Vagina (tissue), 2 donors: Measurements from ENCODE around the gene ST6GAL1.

Source experiments
- POLR2A ChIP-seq, 2 donors: fragments of 450-650 bp; IDR thresholded peaks; one replicate each; pipeline ENCODE4 v1.6.1; 2017; ENCODE audit warnings: antibody characterized with exemption in 2 of 2, mild to moderate bottlenecking in 2 of 2, moderate library complexity in 2 of 2
- POLR2AphosphoS5 ChIP-seq, 2 donors: sonication (generic); formaldehyde crosslinking; IDR thresholded peaks; one replicate each; pipeline ENCODE4 v1.9.0; 2017; ENCODE audit warnings: antibody characterized with exemption in 2 of 2, mild to moderate bottlenecking in 2 of 2, low read depth in 1 of 2; ENCODE audit not compliant: insufficient read depth in 1 of 2
- TF ChIP-seq, protein P1 (sequence below), 3 experiments: fragments of 450-650 bp in 2 of 3; fragments of 200-600 bp in 1 of 3; sonication (generic) in 1 of 3; IDR thresholded peaks; one replicate each; pipeline ENCODE4 v1.5.1; 2017 to 2019; ENCODE audit warnings: antibody characterized with exemption in 3 of 3, mild to moderate bottlenecking in 2 of 3, moderate library complexity in 2 of 3

- TF ChIP-seq, protein P1, sequence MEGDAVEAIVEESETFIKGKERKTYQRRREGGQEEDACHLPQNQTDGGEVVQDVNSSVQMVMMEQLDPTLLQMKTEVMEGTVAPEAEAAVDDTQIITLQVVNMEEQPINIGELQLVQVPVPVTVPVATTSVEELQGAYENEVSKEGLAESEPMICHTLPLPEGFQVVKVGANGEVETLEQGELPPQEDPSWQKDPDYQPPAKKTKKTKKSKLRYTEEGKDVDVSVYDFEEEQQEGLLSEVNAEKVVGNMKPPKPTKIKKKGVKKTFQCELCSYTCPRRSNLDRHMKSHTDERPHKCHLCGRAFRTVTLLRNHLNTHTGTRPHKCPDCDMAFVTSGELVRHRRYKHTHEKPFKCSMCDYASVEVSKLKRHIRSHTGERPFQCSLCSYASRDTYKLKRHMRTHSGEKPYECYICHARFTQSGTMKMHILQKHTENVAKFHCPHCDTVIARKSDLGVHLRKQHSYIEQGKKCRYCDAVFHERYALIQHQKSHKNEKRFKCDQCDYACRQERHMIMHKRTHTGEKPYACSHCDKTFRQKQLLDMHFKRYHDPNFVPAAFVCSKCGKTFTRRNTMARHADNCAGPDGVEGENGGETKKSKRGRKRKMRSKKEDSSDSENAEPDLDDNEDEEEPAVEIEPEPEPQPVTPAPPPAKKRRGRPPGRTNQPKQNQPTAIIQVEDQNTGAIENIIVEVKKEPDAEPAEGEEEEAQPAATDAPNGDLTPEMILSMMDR (IDR thresholded peaks at IDR 0.05): no peak
- no peak for TF ChIP-seq POLR2A (IDR thresholded peaks at IDR 0.05)
- TF ChIP-seq POLR2AphosphoS5 (IDR thresholded peaks at IDR 0.05; ENCODE audit: insufficient read depth in 1 of 2, low read depth in 1 of 2): no peak
These were observed 150.6 kb downstream of the ST6GAL1 start for GRCh38 chr3:187080799-187081450.
